GM23338 (cell line): ENCODE results near the gene SH3RF3.

Experiments
- CREB1 ChIP-seq: fragments of 250-450 bp; sonication (Bioruptor Pico); IDR thresholded peaks from 2 replicates; pipeline ENCODE4 v1.5.0; 2020; ENCODE audit warnings: low read depth, mild to moderate bottlenecking, moderate library complexity
- EZH2 ChIP-seq: fragments of 200-600 bp; sonication (generic); IDR thresholded peaks from one replicate; pipeline ENCODE4 v1.8.0; 2017; ENCODE audit warnings: antibody characterized with exemption, mild to moderate bottlenecking, low read depth; ENCODE audit not compliant: unreplicated experiment
- EZH2phosphoT487 ChIP-seq: fragments of 200-600 bp; sonication (generic); IDR thresholded peaks from one replicate; pipeline ENCODE4 v1.8.1; 2018; ENCODE audit warnings: antibody characterized with exemption; ENCODE audit not compliant: unreplicated experiment
- JUNB ChIP-seq: IDR thresholded peaks from one replicate; pipeline ENCODE4 v1.6.1; 2016; ENCODE audit warnings: antibody characterized with exemption; ENCODE audit not compliant: unreplicated experiment
- NANOG ChIP-seq: IDR thresholded peaks from 2 replicates; pipeline ENCODE4 v1.6.1; 2016; ENCODE audit warnings: antibody characterized with exemption, borderline replicate concordance
- POLR2AphosphoS5 ChIP-seq: IDR thresholded peaks from 2 replicates; pipeline ENCODE4 v1.6.1; 2016; ENCODE audit warnings: antibody characterized with exemption, low read depth
- ZNF331 ChIP-seq: fragments of 250-450 bp; sonication (Bioruptor Pico); IDR thresholded peaks from 2 replicates; pipeline ENCODE4 v1.5.0; 2020; ENCODE audit warnings: low read depth, mild to moderate bottlenecking, moderate library complexity
- TF ChIP-seq, protein P1 (sequence below), 2 experiments: fragments of 200-600 bp in 1 of 2; sonication (generic) in 1 of 2; conservative IDR thresholded peaks; 2 replicates each; pipeline versions ENCODE4 v1.5.1 to v1.6.1; 2016 to 2017; ENCODE audit warnings: antibody characterized with exemption in 2 of 2, low read depth in 2 of 2, mild to moderate bottlenecking in 2 of 2, moderate library complexity in 1 of 2
- TF ChIP-seq, protein P2 (sequence below): IDR thresholded peaks from one replicate; pipeline ENCODE4 v1.6.1; 2018; ENCODE audit warnings: antibody characterized with exemption; ENCODE audit not compliant: unreplicated experiment
- TF ChIP-seq, protein P3 (sequence below): IDR thresholded peaks from 2 replicates; pipeline ENCODE4 v1.6.1; 2016; ENCODE audit warnings: antibody characterized with exemption

DNA sequence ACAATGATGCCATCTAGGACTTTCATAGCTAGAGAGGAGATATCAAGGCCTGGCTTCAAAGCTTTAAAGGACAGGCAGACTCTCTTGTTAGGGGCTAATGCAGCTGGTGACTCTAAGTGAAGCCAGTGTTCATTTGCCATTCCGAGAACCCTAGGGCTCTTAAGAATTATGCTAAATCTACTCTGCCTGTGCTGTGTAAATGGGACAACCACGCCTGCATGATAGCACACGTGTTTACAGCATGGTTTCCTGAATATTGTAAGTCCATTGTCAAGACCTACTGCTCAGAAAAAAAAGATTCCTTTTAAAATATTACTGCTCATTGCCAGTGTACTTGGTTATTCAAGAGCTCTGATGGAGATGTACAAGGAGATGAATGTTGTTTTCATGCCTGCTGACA lies 296.4 kb downstream of the SH3RF3 start:
- TF ChIP-seq, protein P1, sequence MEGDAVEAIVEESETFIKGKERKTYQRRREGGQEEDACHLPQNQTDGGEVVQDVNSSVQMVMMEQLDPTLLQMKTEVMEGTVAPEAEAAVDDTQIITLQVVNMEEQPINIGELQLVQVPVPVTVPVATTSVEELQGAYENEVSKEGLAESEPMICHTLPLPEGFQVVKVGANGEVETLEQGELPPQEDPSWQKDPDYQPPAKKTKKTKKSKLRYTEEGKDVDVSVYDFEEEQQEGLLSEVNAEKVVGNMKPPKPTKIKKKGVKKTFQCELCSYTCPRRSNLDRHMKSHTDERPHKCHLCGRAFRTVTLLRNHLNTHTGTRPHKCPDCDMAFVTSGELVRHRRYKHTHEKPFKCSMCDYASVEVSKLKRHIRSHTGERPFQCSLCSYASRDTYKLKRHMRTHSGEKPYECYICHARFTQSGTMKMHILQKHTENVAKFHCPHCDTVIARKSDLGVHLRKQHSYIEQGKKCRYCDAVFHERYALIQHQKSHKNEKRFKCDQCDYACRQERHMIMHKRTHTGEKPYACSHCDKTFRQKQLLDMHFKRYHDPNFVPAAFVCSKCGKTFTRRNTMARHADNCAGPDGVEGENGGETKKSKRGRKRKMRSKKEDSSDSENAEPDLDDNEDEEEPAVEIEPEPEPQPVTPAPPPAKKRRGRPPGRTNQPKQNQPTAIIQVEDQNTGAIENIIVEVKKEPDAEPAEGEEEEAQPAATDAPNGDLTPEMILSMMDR (conservative IDR thresholded peaks at IDR 0.05; ENCODE audit: low read depth in 2 of 2), result no peak
- TF ChIP-seq EZH2phosphoT487 (no peak), POLR2AphosphoS5 (no peak), EZH2 (no peak), NANOG (no peak), CREB1 (CRISPR knock-in tag) (no peak), JUNB (no peak), ZNF331 (no peak)
- TF ChIP-seq, protein P2, sequence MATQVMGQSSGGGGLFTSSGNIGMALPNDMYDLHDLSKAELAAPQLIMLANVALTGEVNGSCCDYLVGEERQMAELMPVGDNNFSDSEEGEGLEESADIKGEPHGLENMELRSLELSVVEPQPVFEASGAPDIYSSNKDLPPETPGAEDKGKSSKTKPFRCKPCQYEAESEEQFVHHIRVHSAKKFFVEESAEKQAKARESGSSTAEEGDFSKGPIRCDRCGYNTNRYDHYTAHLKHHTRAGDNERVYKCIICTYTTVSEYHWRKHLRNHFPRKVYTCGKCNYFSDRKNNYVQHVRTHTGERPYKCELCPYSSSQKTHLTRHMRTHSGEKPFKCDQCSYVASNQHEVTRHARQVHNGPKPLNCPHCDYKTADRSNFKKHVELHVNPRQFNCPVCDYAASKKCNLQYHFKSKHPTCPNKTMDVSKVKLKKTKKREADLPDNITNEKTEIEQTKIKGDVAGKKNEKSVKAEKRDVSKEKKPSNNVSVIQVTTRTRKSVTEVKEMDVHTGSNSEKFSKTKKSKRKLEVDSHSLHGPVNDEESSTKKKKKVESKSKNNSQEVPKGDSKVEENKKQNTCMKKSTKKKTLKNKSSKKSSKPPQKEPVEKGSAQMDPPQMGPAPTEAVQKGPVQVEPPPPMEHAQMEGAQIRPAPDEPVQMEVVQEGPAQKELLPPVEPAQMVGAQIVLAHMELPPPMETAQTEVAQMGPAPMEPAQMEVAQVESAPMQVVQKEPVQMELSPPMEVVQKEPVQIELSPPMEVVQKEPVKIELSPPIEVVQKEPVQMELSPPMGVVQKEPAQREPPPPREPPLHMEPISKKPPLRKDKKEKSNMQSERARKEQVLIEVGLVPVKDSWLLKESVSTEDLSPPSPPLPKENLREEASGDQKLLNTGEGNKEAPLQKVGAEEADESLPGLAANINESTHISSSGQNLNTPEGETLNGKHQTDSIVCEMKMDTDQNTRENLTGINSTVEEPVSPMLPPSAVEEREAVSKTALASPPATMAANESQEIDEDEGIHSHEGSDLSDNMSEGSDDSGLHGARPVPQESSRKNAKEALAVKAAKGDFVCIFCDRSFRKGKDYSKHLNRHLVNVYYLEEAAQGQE, result no peak
- TF ChIP-seq, protein P3, sequence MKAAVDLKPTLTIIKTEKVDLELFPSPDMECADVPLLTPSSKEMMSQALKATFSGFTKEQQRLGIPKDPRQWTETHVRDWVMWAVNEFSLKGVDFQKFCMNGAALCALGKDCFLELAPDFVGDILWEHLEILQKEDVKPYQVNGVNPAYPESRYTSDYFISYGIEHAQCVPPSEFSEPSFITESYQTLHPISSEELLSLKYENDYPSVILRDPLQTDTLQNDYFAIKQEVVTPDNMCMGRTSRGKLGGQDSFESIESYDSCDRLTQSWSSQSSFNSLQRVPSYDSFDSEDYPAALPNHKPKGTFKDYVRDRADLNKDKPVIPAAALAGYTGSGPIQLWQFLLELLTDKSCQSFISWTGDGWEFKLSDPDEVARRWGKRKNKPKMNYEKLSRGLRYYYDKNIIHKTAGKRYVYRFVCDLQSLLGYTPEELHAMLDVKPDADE, result no peak
